Hepatocyte (in vitro differentiated cells): ENCODE results near the gene TBX18. TPM values are rescaled to one million over a fixed set of nuclear protein-coding genes. Genes with fewer than 3 reads are reported as not detected.

Source experiments
- DNase-seq: peaks from one replicate; pipeline ENCODE4 v3.0.0-alpha.2; 2016; ENCODE audit warnings: low spot score
- H2AFZ ChIP-seq: fragments of 200-600 bp; sonication (generic); 2 replicates; pipeline ENCODE4 v1.6.0; 2016; ENCODE audit warnings: antibody characterized with exemption, mild to moderate bottlenecking
- H3K27ac ChIP-seq: fragments of 200-600 bp; sonication (generic); 2 replicates; pipeline ENCODE4 v1.5.1; 2016; ENCODE audit warnings: mild to moderate bottlenecking
- H3K27me3 ChIP-seq: fragments of 200-600 bp; sonication (generic); 2 replicates; pipeline ENCODE4 v1.6.1; 2016
- H3K36me3 ChIP-seq: fragments of 200-600 bp; sonication (generic); replicated peaks from 2 replicates; pipeline ENCODE4 v1.5.1; 2016; ENCODE audit warnings: low read depth; ENCODE audit not compliant: insufficient read depth
- H3K4me1 ChIP-seq: fragments of 200-600 bp; sonication (generic); 2 replicates; pipeline ENCODE4 v1.5.1; 2016; ENCODE audit warnings: mild to moderate bottlenecking, moderate library complexity; ENCODE audit not compliant: insufficient read depth
- H3K4me2 ChIP-seq: fragments of 200-600 bp; sonication (generic); 2 replicates; pipeline ENCODE4 v1.6.0; 2016
- H3K4me3 ChIP-seq: fragments of 200-600 bp; sonication (generic); 2 replicates; pipeline ENCODE4 v1.5.1; 2016; ENCODE audit warnings: mild to moderate bottlenecking
- H3K79me2 ChIP-seq: fragments of 200-600 bp; sonication (generic); 2 replicates; pipeline ENCODE4 v1.6.0; 2017; ENCODE audit warnings: mild to moderate bottlenecking
- H3K9me2 ChIP-seq: fragments of 200-600 bp; sonication (generic); replicated peaks from 2 replicates; pipeline ENCODE4 v1.6.0; 2017; ENCODE audit warnings: mild to moderate bottlenecking; ENCODE audit not compliant: insufficient read depth
- H3K9me3 ChIP-seq: fragments of 200-600 bp; sonication (generic); 2 replicates; pipeline ENCODE4 v1.5.1; 2016; ENCODE audit warnings: low read depth, mild to moderate bottlenecking
- H4K20me1 ChIP-seq: fragments of 200-600 bp; sonication (generic); 2 replicates; pipeline ENCODE4 v1.6.0; 2016; ENCODE audit warnings: mild to moderate bottlenecking; ENCODE audit not compliant: insufficient read depth, poor library complexity, severe bottlenecking
- EZH2 ChIP-seq: fragments of 200-600 bp; sonication (generic); IDR thresholded peaks from 2 replicates; pipeline ENCODE4 v1.6.1; 2016; ENCODE audit warnings: antibody characterized with exemption, mild to moderate bottlenecking, borderline replicate concordance
- EZH2phosphoT487 ChIP-seq: fragments of 200-600 bp; sonication (generic); IDR thresholded peaks from one replicate; pipeline ENCODE4 v1.6.1; 2018; ENCODE audit warnings: antibody characterized with exemption, mild to moderate bottlenecking, low read depth, moderate library complexity; ENCODE audit not compliant: unreplicated experiment, severe bottlenecking
- WGBS: methylation state at CpG from one replicate; pipeline ENCODE4 v1.1.6; 2016; ENCODE audit warnings: low lambda C conversion rate; ENCODE audit errors: missing lambda C conversion rate; 5-methylcytosine and 5-hydroxymethylcytosine counted together
- polyA plus RNA-seq: library from polyadenylated mRNA; unstranded; fragments of >200 nt; fragmentation: Nextera tagmentation; extraction: Ambion mirVana; gene quantifications from 2 replicates; pipeline ENCODE4 v1.2.1, GENCODE V29; 2016
- total RNA-seq: library from RNA; depleted of rRNA; stranded (reverse); fragments of >200 nt; gene quantifications from 2 replicates; pipeline ENCODE4 v1.2.3, GENCODE V29; 2014
- TF ChIP-seq, protein P1 (sequence below): fragments of 200-600 bp; sonication (generic); IDR thresholded peaks from 2 replicates; pipeline ENCODE4 v1.5.1; 2016; ENCODE audit warnings: antibody characterized with exemption, mild to moderate bottlenecking; ENCODE audit not compliant: poor library complexity

The TBX18 gene
- total and polyA plus RNA-seq, 2 experiments from 2014 or later = 0.37 to 1.3 TPM

- TF ChIP-seq, protein P1, sequence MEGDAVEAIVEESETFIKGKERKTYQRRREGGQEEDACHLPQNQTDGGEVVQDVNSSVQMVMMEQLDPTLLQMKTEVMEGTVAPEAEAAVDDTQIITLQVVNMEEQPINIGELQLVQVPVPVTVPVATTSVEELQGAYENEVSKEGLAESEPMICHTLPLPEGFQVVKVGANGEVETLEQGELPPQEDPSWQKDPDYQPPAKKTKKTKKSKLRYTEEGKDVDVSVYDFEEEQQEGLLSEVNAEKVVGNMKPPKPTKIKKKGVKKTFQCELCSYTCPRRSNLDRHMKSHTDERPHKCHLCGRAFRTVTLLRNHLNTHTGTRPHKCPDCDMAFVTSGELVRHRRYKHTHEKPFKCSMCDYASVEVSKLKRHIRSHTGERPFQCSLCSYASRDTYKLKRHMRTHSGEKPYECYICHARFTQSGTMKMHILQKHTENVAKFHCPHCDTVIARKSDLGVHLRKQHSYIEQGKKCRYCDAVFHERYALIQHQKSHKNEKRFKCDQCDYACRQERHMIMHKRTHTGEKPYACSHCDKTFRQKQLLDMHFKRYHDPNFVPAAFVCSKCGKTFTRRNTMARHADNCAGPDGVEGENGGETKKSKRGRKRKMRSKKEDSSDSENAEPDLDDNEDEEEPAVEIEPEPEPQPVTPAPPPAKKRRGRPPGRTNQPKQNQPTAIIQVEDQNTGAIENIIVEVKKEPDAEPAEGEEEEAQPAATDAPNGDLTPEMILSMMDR = no peak
- TF ChIP-seq EZH2 = peak; percentile 81
- peak; percentile 62 for TF ChIP-seq EZH2phosphoT487
- H3K79me2 ChIP-seq = no peaks in the 10 kb centered on the region
- H2AFZ ChIP-seq = no peak overlapping the region
- H3K27ac ChIP-seq = no peak overlapping the region
- H3K4me1 ChIP-seq = peaks cover 4% of the 10 kb centered on the region
- H3K9me3 ChIP-seq = no peaks in the 10 kb centered on the region
- no peaks in the 10 kb centered on the region for H4K20me1 ChIP-seq
- DNase-seq = no peak
- H3K27me3 ChIP-seq = peaks cover 89% of the 10 kb centered on the region
- no peaks in the 10 kb centered on the region for H3K36me3 ChIP-seq
- H3K4me2 ChIP-seq = no peak overlapping the region
- H3K9me2 ChIP-seq = no peaks in the 10 kb centered on the region
- 9% methylated on average over 32 of the region's 32 CpGs for WGBS
- no peak overlapping the region for H3K4me3 ChIP-seq
Measured at GRCh38 chr6:84766118-84766798, 1.9 kb upstream of the TBX18 start.

DNA sequence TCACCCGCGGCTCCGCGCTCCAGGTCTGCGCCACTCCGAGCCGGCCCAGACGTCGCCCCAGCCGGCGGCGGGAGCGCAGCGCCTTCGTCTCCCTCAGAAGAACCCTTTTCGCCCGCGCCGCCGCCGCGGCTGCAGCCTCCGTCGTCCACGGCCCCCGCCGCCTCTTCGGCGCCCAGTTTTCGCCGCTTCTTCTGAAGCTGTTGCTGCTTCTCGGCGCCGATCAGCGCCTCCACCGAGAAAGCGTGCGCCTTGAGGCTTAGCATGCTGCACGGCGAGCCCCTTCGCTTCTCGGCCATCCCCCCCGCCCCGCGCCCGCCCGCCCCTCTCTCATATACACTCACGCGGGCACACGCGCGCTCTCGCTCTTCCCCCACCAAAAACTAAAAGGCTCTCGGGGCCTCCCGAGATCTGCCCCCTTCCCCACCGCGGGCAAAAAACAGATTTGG lies 489 bp downstream of the TBX18 start:
- no peaks in the 10 kb centered on the region for H4K20me1 ChIP-seq
- DNase-seq = no peak
- peaks cover 89% of the 10 kb centered on the region for H3K27me3 ChIP-seq
- H3K79me2 ChIP-seq = no peaks in the 10 kb centered on the region
- no peaks in the 10 kb centered on the region for H3K36me3 ChIP-seq
- peak overlapping the region; percentile 31 for H2AFZ ChIP-seq
- WGBS = 1% methylated on average over 45 of the region's 57 CpGs
- H3K9me2 ChIP-seq = no peaks in the 10 kb centered on the region
- H3K4me3 ChIP-seq = peak overlapping the region; percentile 42
- no peak for TF ChIP-seq EZH2phosphoT487
- TF ChIP-seq, protein P1 = no peak
- H3K4me2 ChIP-seq = peak overlapping the region; percentile 89
- H3K27ac ChIP-seq = peak overlapping the region; percentile 12
- no peaks in the 10 kb centered on the region for H3K9me3 ChIP-seq
- H3K4me1 ChIP-seq = peaks cover 4% of the 10 kb centered on the region

DNA sequence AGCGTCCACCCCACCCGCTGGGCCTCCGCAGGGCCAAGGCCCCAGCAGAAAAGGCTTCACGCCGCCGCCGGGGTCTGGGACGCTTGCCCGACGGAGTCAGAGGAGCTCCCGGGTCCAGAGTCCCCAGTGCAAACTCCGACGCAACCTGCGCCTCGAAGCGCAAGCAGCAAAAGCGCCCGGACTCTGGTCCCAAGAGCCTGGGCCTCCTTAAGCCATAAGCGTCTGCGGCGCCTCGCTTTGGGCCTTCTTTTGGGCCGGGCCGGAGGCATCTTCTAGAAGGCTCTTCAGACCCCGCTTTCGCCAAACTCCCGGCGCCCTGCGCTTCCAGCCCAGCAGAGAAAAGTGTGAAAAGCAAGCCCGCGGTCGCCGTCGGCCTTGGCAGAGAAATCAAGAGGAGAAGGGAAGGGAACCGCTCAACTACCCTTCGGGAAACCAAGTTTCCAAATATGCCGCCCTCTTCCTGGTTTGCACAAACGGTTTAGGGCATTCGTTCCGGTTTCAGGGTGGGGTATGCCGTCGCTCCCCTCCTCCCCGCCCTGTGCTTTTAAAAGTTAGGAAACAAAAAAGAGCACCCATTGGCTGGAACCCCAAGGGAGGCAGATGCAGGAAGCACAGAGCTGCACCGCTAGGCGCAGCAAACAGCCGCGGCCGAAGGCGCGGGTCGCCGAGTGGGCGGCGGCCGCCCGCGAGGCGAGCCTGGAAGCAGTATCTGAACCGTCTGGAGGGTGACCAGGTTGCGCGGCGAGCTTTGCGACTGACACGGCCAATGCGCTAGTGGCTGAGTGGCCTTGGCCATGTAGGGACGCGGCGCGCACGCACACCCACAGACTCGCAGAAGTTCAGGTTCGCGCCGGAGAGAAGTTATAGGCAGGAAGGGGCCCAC lies 1.2 kb downstream of the TBX18 start:
- Histone ChIP-seq H3K9me2 (no peaks in the 10 kb centered on the region), H3K27me3 (peaks cover 87% of the 10 kb centered on the region), H3K9me3 (no peaks in the 10 kb centered on the region), H3K36me3 (no peaks in the 10 kb centered on the region), H2AFZ (peak overlapping the region; percentile 31), H3K79me2 (no peaks in the 10 kb centered on the region), H3K4me1 (peaks cover 4% of the 10 kb centered on the region), H3K4me3 (peak overlapping the region; percentile 42), H4K20me1 (no peaks in the 10 kb centered on the region), H3K27ac (peak overlapping the region; percentile 9), H3K4me2 (peak overlapping the region; percentile 89)
- 3% methylated on average over 74 of the region's 74 CpGs for WGBS
- TF ChIP-seq EZH2 (peak; percentile 29), EZH2phosphoT487 (peak; percentile 45)
- TF ChIP-seq, protein P1 = no peak
- DNase-seq = peak; percentile 61
